H9 (cell line): Measurements from ENCODE around the gene USP47. TPM values are rescaled to one million over a fixed set of nuclear protein-coding genes. Genes with fewer than 3 reads are reported as not detected.

Experiments used
- DNase-seq: peaks from one replicate; pipeline ENCODE4 v3.0.0-alpha.2; 2017
- H2AFZ ChIP-seq: one replicate; pipeline ENCODE4 v1.6.1; 2013; ENCODE audit warnings: mild to moderate bottlenecking, low read length, control low read depth, moderate library complexity
- H2AK5ac ChIP-seq: 2 replicates; pipeline ENCODE4 v1.6.1; 2013; ENCODE audit warnings: low read length, control low read depth, mixed read lengths; ENCODE audit not compliant: insufficient read length
- H2BK120ac ChIP-seq: one replicate; pipeline ENCODE4 v1.6.1; 2013; ENCODE audit warnings: low read depth, mild to moderate bottlenecking, low read length, control low read depth, inconsistent platforms; ENCODE audit not compliant: poor library complexity, severe bottlenecking
- H2BK12ac ChIP-seq: 2 replicates; pipeline ENCODE4 v1.6.1; 2013; ENCODE audit warnings: low read length, control low read depth, mixed read lengths, low read depth; ENCODE audit not compliant: insufficient read length
- H2BK15ac ChIP-seq: 2 replicates; pipeline ENCODE4 v1.6.1; 2013; ENCODE audit warnings: low read depth, low read length, control low read depth
- H2BK20ac ChIP-seq: one replicate; pipeline ENCODE4 v1.6.1; 2013; ENCODE audit warnings: low read depth, mild to moderate bottlenecking, low read length, control low read depth, inconsistent platforms; ENCODE audit not compliant: poor library complexity, severe bottlenecking
- H2BK5ac ChIP-seq: 2 replicates; pipeline ENCODE4 v1.6.1; 2013; ENCODE audit warnings: low read length, control low read depth, mixed read lengths; ENCODE audit not compliant: insufficient read length
- H3K14ac ChIP-seq: 2 replicates; pipeline ENCODE4 v1.6.1; 2013; ENCODE audit warnings: low read length, control low read depth; ENCODE audit not compliant: insufficient read depth
- H3K18ac ChIP-seq: 2 replicates; pipeline ENCODE4 v1.6.1; 2013; ENCODE audit warnings: low read depth, mild to moderate bottlenecking, mixed read lengths, low read length, control low read depth; ENCODE audit not compliant: insufficient read length
- H3K23ac ChIP-seq: 2 replicates; pipeline ENCODE4 v1.6.1; 2013; ENCODE audit warnings: low read length, control low read depth, mixed read lengths, low read depth; ENCODE audit not compliant: insufficient read length
- H3K23me2 ChIP-seq: 2 replicates; pipeline ENCODE4 v1.6.1; 2013; ENCODE audit warnings: low read depth, mild to moderate bottlenecking, mixed read lengths, low read length, control low read depth; ENCODE audit not compliant: insufficient read length, poor library complexity, severe bottlenecking
- H3K27ac ChIP-seq: 2 replicates; pipeline ENCODE4 v1.5.1; 2013; ENCODE audit warnings: low read length, control low read depth, mixed read lengths, low read depth; ENCODE audit not compliant: insufficient read length
- H3K27me3 ChIP-seq: 2 replicates; pipeline ENCODE4 v1.6.1; 2013; ENCODE audit warnings: low read length, control low read depth, inconsistent platforms; ENCODE audit not compliant: insufficient read depth
- H3K4ac ChIP-seq: 2 replicates; pipeline ENCODE4 v1.6.1; 2013; ENCODE audit warnings: low read depth, mild to moderate bottlenecking, control low read depth, inconsistent platforms, low read length, moderate library complexity
- H3K4me1 ChIP-seq: 2 replicates; pipeline ENCODE4 v1.6.1; 2013; ENCODE audit warnings: low read length, control low read depth, inconsistent platforms; ENCODE audit not compliant: insufficient read depth
- H3K4me2 ChIP-seq: 2 replicates; pipeline ENCODE4 v1.6.1; 2013; ENCODE audit warnings: low read length, control low read depth, mixed read lengths; ENCODE audit not compliant: insufficient read length, insufficient read depth
- H3K56ac ChIP-seq: 2 replicates; pipeline ENCODE4 v1.6.1; 2013; ENCODE audit warnings: low read depth, mild to moderate bottlenecking, mixed read lengths, low read length, control low read depth; ENCODE audit not compliant: insufficient read length
- H3K79me1 ChIP-seq: 2 replicates; pipeline ENCODE4 v1.6.1; 2013; ENCODE audit warnings: low read depth, mild to moderate bottlenecking, moderate library complexity, low read length, control low read depth, inconsistent platforms; ENCODE audit not compliant: insufficient read depth, poor library complexity, severe bottlenecking
- H3K79me2 ChIP-seq: 2 replicates; pipeline ENCODE4 v1.6.1; 2013; ENCODE audit warnings: low read length, control low read depth, inconsistent platforms; ENCODE audit not compliant: insufficient read depth
- H3K9ac ChIP-seq: 2 replicates; pipeline ENCODE4 v1.6.1; 2013; ENCODE audit warnings: low read length, control low read depth, mixed read lengths; ENCODE audit not compliant: insufficient read length; ENCODE audit errors: extremely low read depth
- H3K9me3 ChIP-seq: one replicate; pipeline ENCODE4 v1.6.1; 2013; ENCODE audit warnings: low read depth, low read length, inconsistent platforms; ENCODE audit not compliant: control insufficient read depth
- H3T11ph ChIP-seq: one replicate; pipeline ENCODE4 v1.6.1; 2013; ENCODE audit warnings: mild to moderate bottlenecking, low read length, control low read depth, inconsistent platforms
- H4K20me1 ChIP-seq: one replicate; pipeline ENCODE4 v1.6.1; 2013; ENCODE audit not compliant: control insufficient read depth, insufficient read length, insufficient read depth
- H4K5ac ChIP-seq: 2 replicates; pipeline ENCODE4 v1.6.1; 2013; ENCODE audit warnings: low read depth, mild to moderate bottlenecking, mixed read lengths, low read length, control low read depth; ENCODE audit not compliant: insufficient read length
- H4K8ac ChIP-seq: replicated peaks from 2 replicates; pipeline ENCODE4 v1.6.1; 2013; ENCODE audit warnings: low read length, control low read depth, mixed read lengths, low read depth; ENCODE audit not compliant: insufficient read length
- H4K91ac ChIP-seq: 2 replicates; pipeline ENCODE4 v1.6.1; 2013; ENCODE audit warnings: low read depth, mild to moderate bottlenecking, moderate library complexity, mixed read lengths, low read length, control low read depth; ENCODE audit not compliant: insufficient read length
- H3K27ac Mint-ChIP-seq, 3 experiments: 2 replicates in 2 of 3; 3 replicates in 1 of 3; pipeline ENCODE4 v1.8.0; 2020 to 2021; ENCODE audit warnings: mixed read lengths in 3 of 3, mild to moderate bottlenecking in 1 of 3, moderate library complexity in 1 of 3
- H3K27me3 Mint-ChIP-seq: 2 replicates; pipeline ENCODE4 v1.8.0; 2021; ENCODE audit warnings: low read depth, mild to moderate bottlenecking, moderate library complexity, mixed read lengths
- H3K36me3 Mint-ChIP-seq, 3 experiments: 2 replicates in 2 of 3; 3 replicates in 1 of 3; pipeline ENCODE4 v1.8.0; 2020 to 2021; ENCODE audit warnings: low read depth in 3 of 3, mixed read lengths in 3 of 3; ENCODE audit not compliant: insufficient read depth in 1 of 3
- H3K4me1 Mint-ChIP-seq, 2 experiments: 2 replicates each; pipeline ENCODE4 v1.8.0; 2020; ENCODE audit warnings: mixed read lengths in 2 of 2
- H3K4me3 Mint-ChIP-seq, 2 experiments: 2 replicates in 1 of 2; 3 replicates in 1 of 2; pipeline ENCODE4 v1.8.0; 2020 to 2021; ENCODE audit warnings: mild to moderate bottlenecking in 2 of 2, mixed read lengths in 2 of 2, moderate library complexity in 1 of 2
- H3K9me3 Mint-ChIP-seq, 2 experiments: 2 replicates in 1 of 2; 3 replicates in 1 of 2; pipeline ENCODE4 v1.8.0; 2020; ENCODE audit warnings: mild to moderate bottlenecking in 2 of 2, mixed read lengths in 2 of 2, moderate library complexity in 1 of 2
- CTCF ChIP-seq: fragments of 200-600 bp; sonication (generic); conservative IDR thresholded peaks from 3 replicates; pipeline ENCODE4 v1.8.0; 2021; ENCODE audit warnings: antibody characterized with exemption, mild to moderate bottlenecking
- total RNA-seq: library from RNA; stranded (reverse); gene quantifications from 2 replicates; pipeline ENCODE4 v1.2.1, GENCODE V29; 2021

USP47 gene
- total RNA-seq, 1 experiment from 2014 or later, result 26.7 TPM

- H3K14ac ChIP-seq, result no peak overlapping the region
These were observed 107.7 kb downstream of the USP47 start for GRCh38 chr11:11949482-11949881.

More at GRCh38 chr11:11949482-11949881, 107.7 kb downstream of the USP47 start:
- Histone ChIP-seq H3K4me2 (no peak overlapping the region), H2BK5ac (no peak overlapping the region), H3K79me1 (no peaks in the 10 kb centered on the region), H3K4ac (no peak overlapping the region), H3T11ph (no peak overlapping the region), H4K5ac (no peak overlapping the region), H3K9ac (no peak overlapping the region), H3K56ac (no peak overlapping the region), H3K27me3 (no peaks in the 10 kb centered on the region), H2AFZ (no peak overlapping the region), H3K23me2 (no peaks in the 10 kb centered on the region), H4K8ac (no peak overlapping the region), H3K18ac (no peak overlapping the region), H3K9me3 (no peaks in the 10 kb centered on the region), H3K27ac (no peak overlapping the region), H3K79me2 (no peaks in the 10 kb centered on the region), H2AK5ac (no peak overlapping the region), H2BK20ac (no peak overlapping the region), H4K91ac (no peak overlapping the region), H2BK15ac (no peak overlapping the region), H2BK12ac (no peak overlapping the region), H4K20me1 (no peaks in the 10 kb centered on the region), H3K4me1 (no peaks in the 10 kb centered on the region), H2BK120ac (no peak overlapping the region), H3K23ac (no peak overlapping the region)
- Mint-ChIP-seq H3K27ac (no peak overlapping the region), H3K36me3 (peaks cover 0 to 25% (median 24%) of the 10 kb centered on the region in 3 experiments; a peak in 6 of 7 replicates), H3K27me3 (no peaks in the 10 kb centered on the region), H3K4me1 (no peaks in the 10 kb centered on the region), H3K4me3 (no peak overlapping the region), H3K9me3 (no peaks in the 10 kb centered on the region)
- DNase-seq, result no peak
- TF ChIP-seq CTCF, result no peak
